Caco-2 (cell line): ENCODE data around the gene SRGAP3. TPM values are rescaled to one million over a fixed set of nuclear protein-coding genes. Genes with fewer than 3 reads are reported as not detected.

ENCODE experiments used
- BruUV-seq: library from RNA; stranded (reverse); fragments of 400-500 nt; replicated peaks from 2 replicates; lab custom pipeline; 2021; lab: Mats Ljungman, UMichigan
- CTCF ChIA-PET: fragments of 300-600 bp; sonication (Branson Sonifier 250); formaldehyde crosslinking; loops from one replicate; lab custom pipeline; 2022; ENCODE audit warnings: antibody characterized with exemption; lab: Charles Lee
- POLR2A ChIA-PET: fragments of 300-600 bp; sonication (Branson Sonifier 250); formaldehyde crosslinking; loops from one replicate; lab custom pipeline; 2022; ENCODE audit warnings: antibody characterized with exemption; lab: Charles Lee
- DNase-seq, 2 experiments: peaks; one replicate each; pipeline versions ENCODE4 v3.0.0 to v3.0.0-alpha.2; 2020 to 2022
- H3K27me3 ChIP-seq: replicated peaks from 2 replicates; pipeline ENCODE4 v1.6.0; 2011; ENCODE audit warnings: low read length; ENCODE audit not compliant: control insufficient read depth, insufficient read depth
- H3K36me3 ChIP-seq: 2 replicates; pipeline ENCODE4 v1.5.1; 2011; ENCODE audit warnings: low read length; ENCODE audit not compliant: control insufficient read depth, insufficient read depth
- H3K4me1 ChIP-seq: fragments of 250-450 bp; sonication (Bioruptor Pico); 2 replicates; pipeline ENCODE4 v1.5.1; 2020; ENCODE audit warnings: mild to moderate bottlenecking
- H3K4me3 ChIP-seq: 2 replicates; pipeline ENCODE4 v1.5.1; 2011; ENCODE audit warnings: low read depth, mild to moderate bottlenecking, control low read depth, low read length
- H3K9me3 ChIP-seq: fragments of 250-450 bp; sonication (Bioruptor Pico); 2 replicates; pipeline ENCODE4 v1.5.1; 2020; ENCODE audit warnings: mild to moderate bottlenecking, moderate library complexity
- H3K27ac Mint-ChIP-seq: one replicate; pipeline ENCODE4 v1.8.0; 2022; ENCODE audit warnings: mixed read lengths; ENCODE audit not compliant: unreplicated experiment
- H3K27me3 Mint-ChIP-seq: one replicate; pipeline ENCODE4 v1.8.0; 2022; ENCODE audit warnings: mixed read lengths; ENCODE audit not compliant: insufficient read depth, unreplicated experiment
- H3K36me3 Mint-ChIP-seq: one replicate; pipeline ENCODE4 v1.8.0; 2022; ENCODE audit warnings: mild to moderate bottlenecking, mixed read lengths; ENCODE audit not compliant: insufficient read depth, unreplicated experiment
- H3K4me1 Mint-ChIP-seq: one replicate; pipeline ENCODE4 v1.8.0; 2022; ENCODE audit warnings: low read depth, mixed read lengths; ENCODE audit not compliant: unreplicated experiment
- H3K4me3 Mint-ChIP-seq: one replicate; pipeline ENCODE4 v1.8.0; 2022; ENCODE audit warnings: mild to moderate bottlenecking, moderate library complexity, mixed read lengths; ENCODE audit not compliant: unreplicated experiment
- H3K9me3 Mint-ChIP-seq: one replicate; pipeline ENCODE4 v1.8.0; 2022; ENCODE audit warnings: mixed read lengths; ENCODE audit not compliant: unreplicated experiment
- CTCF ChIP-seq, 2 experiments: fragments of 200-600 bp in 1 of 2; IDR thresholded peaks; 1 replicate in 1 of 2; 2 replicates in 1 of 2; pipeline versions ENCODE4 v1.5.1 to v1.8.0; 2011 to 2022; ENCODE audit warnings: antibody characterized with exemption in 1 of 2, control low read depth in 1 of 2, inconsistent platforms in 1 of 2, low read depth in 1 of 2, low read length in 1 of 2, mild to moderate bottlenecking in 1 of 2, moderate library complexity in 1 of 2; ENCODE audit not compliant: insufficient read depth in 1 of 2, severe bottlenecking in 1 of 2, unreplicated experiment in 1 of 2
- intact Hi-C: fragments of 100-400 bp; cut with micrococcal nuclease; formaldehyde crosslinking; loops from one replicate; pipeline ENCODE4 v1.10.0; 2022; ENCODE audit not compliant: unreplicated experiment
- total RNA-seq: library from RNA; stranded (reverse); gene quantifications from 2 replicates; pipeline ENCODE4 v1.2.3, GENCODE V29; 2022

SRGAP3 gene
- total RNA-seq, 1 experiment from 2014 or later, result 1.3 TPM

GRCh38 chr3:9139366-9139765 lies 110.1 kb downstream of the SRGAP3 start:
- Histone ChIP-seq H3K36me3 (no peaks in the 10 kb centered on the region), H3K4me3 (no peak overlapping the region), H3K27me3 (no peaks in the 10 kb centered on the region; the same call in 1 of the 2 replicates), H3K4me1 (no peaks in the 10 kb centered on the region), H3K9me3 (peaks cover 4% of the 10 kb centered on the region; the same call in 1 of the 2 replicates)
- POLR2A ChIA-PET, result no interaction called here
- Mint-ChIP-seq H3K27ac (no peak overlapping the region), H3K36me3 (no peaks in the 10 kb centered on the region), H3K9me3 (peaks cover 21% of the 10 kb centered on the region), H3K4me3 (no peak overlapping the region), H3K4me1 (no peaks in the 10 kb centered on the region), H3K27me3 (peaks cover 5% of the 10 kb centered on the region)
- no peak for DNase-seq
- CTCF ChIA-PET, result no interaction called here
- no peak for TF ChIP-seq CTCF (IDR thresholded peaks at IDR 0.05; ENCODE audit: insufficient read depth in 1 of 2, low read depth in 1 of 2, low read length in 1 of 2, severe bottlenecking in 1 of 2, unreplicated experiment in 1 of 2)
- intact Hi-C loops, result no loop called here
- no TSS peak for BruUV-seq

GRCh38 chr3:9137676-9138075 lies 111.8 kb downstream of the SRGAP3 start:
- BruUV-seq, result no TSS peak
- intact Hi-C loops, result no loop called here
- Mint-ChIP-seq H3K36me3 (no peaks in the 10 kb centered on the region), H3K27ac (no peak overlapping the region), H3K27me3 (no peaks in the 10 kb centered on the region), H3K9me3 (peaks cover 12% of the 10 kb centered on the region), H3K4me3 (no peak overlapping the region), H3K4me1 (no peaks in the 10 kb centered on the region)
- ChIA-PET CTCF (no interaction called here), POLR2A (no interaction called here)
- Histone ChIP-seq H3K4me3 (no peak overlapping the region), H3K27me3 (no peaks in the 10 kb centered on the region; the same call in 1 of the 2 replicates), H3K36me3 (no peaks in the 10 kb centered on the region), H3K9me3 (peaks cover 4% of the 10 kb centered on the region; the same call in 1 of the 2 replicates), H3K4me1 (0 out of 2 replicates have a peak, but pooled peaks cover 8% of the 10 kb centered on the region)
- no peak for TF ChIP-seq CTCF (IDR thresholded peaks at IDR 0.05; ENCODE audit: insufficient read depth in 1 of 2, low read depth in 1 of 2, low read length in 1 of 2, severe bottlenecking in 1 of 2, unreplicated experiment in 1 of 2)
- no peak for DNase-seq

- Histone ChIP-seq H3K4me1 (0 out of 2 replicates have a peak, but pooled peaks cover 8% of the 10 kb centered on the region), H3K27me3 (no peaks in the 10 kb centered on the region; the same call in 1 of the 2 replicates), H3K9me3 (peaks cover 4% of the 10 kb centered on the region; the same call in 1 of the 2 replicates), H3K36me3 (no peaks in the 10 kb centered on the region), H3K4me3 (no peak overlapping the region)
- ChIA-PET POLR2A (no interaction called here), CTCF (no interaction called here)
- BruUV-seq, result no TSS peak
- TF ChIP-seq CTCF (IDR thresholded peaks at IDR 0.05; ENCODE audit: insufficient read depth in 1 of 2, low read depth in 1 of 2, low read length in 1 of 2, severe bottlenecking in 1 of 2, unreplicated experiment in 1 of 2), result no peak
- H3K4me3 Mint-ChIP-seq, result no peak overlapping the region
- no peaks in the 10 kb centered on the region for H3K4me1 Mint-ChIP-seq
- H3K27me3 Mint-ChIP-seq, result no peaks in the 10 kb centered on the region
- H3K27ac Mint-ChIP-seq, result no peak overlapping the region
- H3K9me3 Mint-ChIP-seq, result peaks cover 12% of the 10 kb centered on the region
- intact Hi-C loops, result no loop called here
- DNase-seq, result no peak
- no peaks in the 10 kb centered on the region for H3K36me3 Mint-ChIP-seq
Observed at GRCh38 chr3:9136746-9137465, 112.5 kb downstream of the SRGAP3 start.
